Measurements from ENCODE around the gene NOL8. TPM values are rescaled to one million over a fixed set of nuclear protein-coding genes. Genes with fewer than 3 reads are reported as not detected.

Gene NOL8
- total RNA-seq, 1 donor from 2014 or later, result 78.4 TPM

DNA sequence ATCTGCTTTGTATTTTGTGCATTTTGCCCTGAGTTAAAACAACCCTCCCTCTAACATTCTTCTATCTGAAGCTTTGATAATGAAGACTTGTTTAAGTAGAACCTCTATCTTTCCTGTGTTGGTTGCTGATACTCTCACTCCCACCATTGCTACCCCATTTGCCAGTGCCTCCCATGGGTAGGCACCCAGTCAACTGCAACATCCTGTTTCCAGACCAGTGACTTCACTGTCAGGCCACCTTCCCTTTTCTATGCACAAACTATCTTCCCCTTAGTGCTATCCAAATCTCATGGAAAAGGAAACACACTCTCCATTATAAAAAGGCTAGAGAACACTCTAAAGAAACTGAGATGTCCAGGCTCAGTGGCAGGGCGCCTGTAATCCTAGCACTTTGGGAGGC lies 26.0 kb downstream of the NOL8 start:
- Mint-ChIP-seq H3K36me3 (ENCODE audit: low read depth) (peaks cover 64% of the 10 kb centered on the region), H3K27me3 (no peaks in the 10 kb centered on the region), H3K9me3 (no peaks in the 10 kb centered on the region), H3K4me1 (peaks cover 47% of the 10 kb centered on the region), H3K27ac (peak overlapping the region; percentile 72), H3K4me3 (peak overlapping the region; percentile 36)
- intact Hi-C loops (cut with micrococcal nuclease), result no loop called here
- peak; percentile 85 for ATAC-seq (ENCODE audit: low read depth)
- CTCF ChIA-PET, result no interaction called here
- TF ChIP-seq, protein P1, sequence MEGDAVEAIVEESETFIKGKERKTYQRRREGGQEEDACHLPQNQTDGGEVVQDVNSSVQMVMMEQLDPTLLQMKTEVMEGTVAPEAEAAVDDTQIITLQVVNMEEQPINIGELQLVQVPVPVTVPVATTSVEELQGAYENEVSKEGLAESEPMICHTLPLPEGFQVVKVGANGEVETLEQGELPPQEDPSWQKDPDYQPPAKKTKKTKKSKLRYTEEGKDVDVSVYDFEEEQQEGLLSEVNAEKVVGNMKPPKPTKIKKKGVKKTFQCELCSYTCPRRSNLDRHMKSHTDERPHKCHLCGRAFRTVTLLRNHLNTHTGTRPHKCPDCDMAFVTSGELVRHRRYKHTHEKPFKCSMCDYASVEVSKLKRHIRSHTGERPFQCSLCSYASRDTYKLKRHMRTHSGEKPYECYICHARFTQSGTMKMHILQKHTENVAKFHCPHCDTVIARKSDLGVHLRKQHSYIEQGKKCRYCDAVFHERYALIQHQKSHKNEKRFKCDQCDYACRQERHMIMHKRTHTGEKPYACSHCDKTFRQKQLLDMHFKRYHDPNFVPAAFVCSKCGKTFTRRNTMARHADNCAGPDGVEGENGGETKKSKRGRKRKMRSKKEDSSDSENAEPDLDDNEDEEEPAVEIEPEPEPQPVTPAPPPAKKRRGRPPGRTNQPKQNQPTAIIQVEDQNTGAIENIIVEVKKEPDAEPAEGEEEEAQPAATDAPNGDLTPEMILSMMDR (IDR thresholded peaks at IDR 0.05), result no peak
- DNase-seq, result no peak
- POLR2A ChIA-PET, result interaction anchor here (2.2 kb wide), 1 partner anchor 27 kb away, joined by 11 read pairs; the partner anchor contains the start of genes CENPP and NOL8

DNA sequence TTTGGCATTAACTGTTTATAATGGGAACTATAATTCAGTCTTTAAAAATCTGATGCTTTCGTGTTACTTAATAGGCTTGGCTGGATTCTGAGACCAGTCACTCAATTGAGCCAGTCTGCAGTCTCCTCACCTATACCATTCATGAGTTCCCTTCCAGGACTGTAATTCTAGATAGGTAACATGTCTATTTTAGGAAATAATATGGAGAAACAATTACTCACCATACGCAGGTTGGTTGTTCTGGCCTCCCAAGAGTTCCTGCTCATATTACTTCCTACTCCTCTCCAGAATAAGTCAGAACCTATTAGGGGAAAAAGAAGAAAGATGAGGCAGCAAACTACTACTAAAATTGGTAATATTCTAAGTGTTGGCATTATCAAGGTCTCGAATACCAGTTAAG lies 27.1 kb downstream of the NOL8 start:
- H3K4me1 Mint-ChIP-seq, result peaks cover 54% of the 10 kb centered on the region
- H3K27me3 Mint-ChIP-seq, result no peaks in the 10 kb centered on the region
- CTCF ChIA-PET, result no interaction called here
- no peaks in the 10 kb centered on the region for H3K9me3 Mint-ChIP-seq
- H3K27ac Mint-ChIP-seq, result peak overlapping the region; percentile 50
- no peak overlapping the region for H3K4me3 Mint-ChIP-seq
- POLR2A ChIA-PET, result interaction anchor here (2.2 kb wide), 1 partner anchor 28 kb away, joined by 11 read pairs; the partner anchor contains the start of genes CENPP and NOL8
- TF ChIP-seq, protein P1 (IDR thresholded peaks at IDR 0.05), result no peak
- H3K36me3 Mint-ChIP-seq (ENCODE audit: low read depth), result peaks cover 63% of the 10 kb centered on the region
- DNase-seq, result no peak
- intact Hi-C loops (cut with micrococcal nuclease), result no loop called here
- ATAC-seq (ENCODE audit: low read depth), result no peak

DNA sequence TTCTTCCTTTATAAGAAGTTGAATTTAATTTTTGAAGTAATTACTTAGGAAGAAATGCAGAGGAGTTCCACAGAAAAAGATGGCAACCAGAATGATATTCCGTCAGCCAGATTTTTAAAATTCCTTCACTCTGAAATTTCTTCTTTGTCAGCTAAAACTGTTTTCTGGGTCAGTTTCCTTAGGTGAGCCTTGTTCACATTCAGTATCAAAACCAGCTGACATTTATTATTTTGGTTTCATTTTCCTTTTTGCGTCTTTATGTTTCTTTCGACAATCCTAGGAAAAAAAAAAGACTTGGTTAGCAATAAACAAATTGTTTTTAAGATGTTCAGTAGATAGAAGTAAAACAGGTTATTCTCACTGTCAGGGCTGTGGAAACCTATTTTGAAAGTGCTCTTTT lies 27.5 kb downstream of the NOL8 start:
- DNase-seq, result no peak
- Mint-ChIP-seq H3K4me3 (no peak overlapping the region), H3K9me3 (no peaks in the 10 kb centered on the region), H3K4me1 (peaks cover 58% of the 10 kb centered on the region), H3K36me3 (ENCODE audit: low read depth) (peaks cover 63% of the 10 kb centered on the region), H3K27me3 (no peaks in the 10 kb centered on the region), H3K27ac (peak overlapping the region; percentile 50)
- CTCF ChIA-PET, result no interaction called here
- TF ChIP-seq, protein P1 (IDR thresholded peaks at IDR 0.05), result no peak
- no peak for ATAC-seq (ENCODE audit: low read depth)
- intact Hi-C loops (cut with micrococcal nuclease), result no loop called here
- POLR2A ChIA-PET, result interaction anchor here (0.6 to 1.2 kb wide), 3 partner anchors 16 to 28 kb away, joined by 3 to 5 read pairs (median 3); partner anchors contain the start of gene CENPP

DNA sequence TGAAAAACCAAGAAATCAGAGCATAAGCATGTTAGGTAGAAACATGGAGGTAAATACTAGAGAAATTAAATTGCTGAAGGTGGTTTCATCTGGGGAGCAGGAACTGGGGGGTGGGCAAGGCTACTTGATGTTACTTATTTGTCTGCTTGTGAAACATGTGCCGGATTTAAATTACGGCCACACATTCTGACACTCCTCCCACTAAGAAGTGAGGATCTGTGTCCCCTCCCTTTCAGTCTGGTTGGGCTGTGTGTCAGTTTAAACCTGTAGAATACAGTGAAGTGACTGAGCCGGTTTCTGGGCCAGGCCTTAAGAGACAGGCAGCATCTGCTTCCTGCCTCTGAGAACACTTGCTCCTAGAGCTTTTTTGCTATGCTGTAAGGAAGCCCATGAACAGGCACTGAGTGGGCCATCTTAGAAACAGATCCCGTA lies 29.3 kb downstream of the NOL8 start:
- Mint-ChIP-seq H3K4me3 (no peak overlapping the region), H3K4me1 (peaks cover 75% of the 10 kb centered on the region), H3K27me3 (no peaks in the 10 kb centered on the region), H3K36me3 (ENCODE audit: low read depth) (peaks cover 54% of the 10 kb centered on the region), H3K27ac (no peak overlapping the region), H3K9me3 (no peaks in the 10 kb centered on the region)
- TF ChIP-seq, protein P1 (IDR thresholded peaks at IDR 0.05), result no peak
- POLR2A ChIA-PET, result no interaction called here
- DNase-seq (no peak), ATAC-seq (ENCODE audit: low read depth) (no peak)
- CTCF ChIA-PET, result no interaction called here
- intact Hi-C loops (cut with micrococcal nuclease), result no loop called here

DNA sequence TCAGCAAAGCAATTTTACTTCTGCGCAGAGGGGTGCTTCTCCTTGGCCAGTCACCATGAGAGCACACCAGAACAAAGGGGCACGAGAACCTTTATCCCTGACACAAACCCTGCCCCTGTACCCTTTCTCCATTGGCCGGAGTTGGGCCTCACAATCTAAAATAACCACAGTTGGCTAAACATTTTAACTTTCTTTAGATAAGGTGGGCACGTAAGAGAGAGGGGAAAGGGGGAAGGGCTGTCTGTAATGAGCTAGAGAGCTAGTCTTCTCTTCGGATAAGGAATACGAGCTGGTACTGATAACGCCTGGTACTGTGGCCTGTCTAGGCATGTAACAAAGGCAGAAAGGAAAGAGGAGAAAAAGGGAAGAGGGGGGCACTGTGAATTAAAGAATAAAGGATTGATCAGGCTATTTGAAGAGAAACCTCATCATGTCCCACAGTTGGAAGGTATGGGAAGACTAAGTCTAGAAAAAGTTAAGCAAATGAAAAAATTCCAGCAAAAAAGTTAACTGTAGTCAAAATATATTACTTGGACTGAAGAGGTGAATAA lies 29.8 kb downstream of the NOL8 start:
- Mint-ChIP-seq H3K4me1 (peaks cover 78% of the 10 kb centered on the region), H3K36me3 (ENCODE audit: low read depth) (peaks cover 54% of the 10 kb centered on the region), H3K4me3 (no peak overlapping the region), H3K27me3 (no peaks in the 10 kb centered on the region), H3K9me3 (no peaks in the 10 kb centered on the region), H3K27ac (peak overlapping the region; percentile 51)
- ChIA-PET POLR2A (interaction anchor here (1.4 kb wide), 1 partner anchor 30 kb away, joined by 5 read pairs; the partner anchor contains the start of genes CENPP and NOL8), CTCF (no interaction called here)
- ATAC-seq (ENCODE audit: low read depth) (no peak), DNase-seq (no peak)
- intact Hi-C loops (cut with micrococcal nuclease), result no loop called here
- TF ChIP-seq, protein P1 (IDR thresholded peaks at IDR 0.05), result no peak
